PC-3 (cell line): ENCODE results near the gene RGPD3. TPM values are rescaled to one million over a fixed set of nuclear protein-coding genes. Genes with fewer than 3 reads are reported as not detected.

Experiments
- ATAC-seq: fragments of 200-7000 bp; cut with Tn5 transposase; 2 replicates; pipeline ENCODE4 v1.9.1; 2020; ENCODE audit warnings: mild to moderate bottlenecking, moderate library complexity
- BruUV-seq: library from RNA; stranded (reverse); fragments of 400-500 nt; replicated peaks from 2 replicates; lab custom pipeline; 2021; lab: Mats Ljungman, UMichigan
- CTCF ChIA-PET: fragments of 300-600 bp; sonication (Branson Sonifier 250); formaldehyde crosslinking; loops from one replicate; lab custom pipeline; 2022; ENCODE audit warnings: antibody characterized with exemption; lab: Charles Lee
- POLR2A ChIA-PET: fragments of 300-600 bp; sonication (Branson Sonifier 250); formaldehyde crosslinking; loops from one replicate; lab custom pipeline; 2022; ENCODE audit warnings: antibody characterized with exemption; ENCODE audit not compliant: unreplicated experiment; lab: Charles Lee
- DNase-seq: peaks from one replicate; pipeline ENCODE4 v3.0.0-alpha.2; 2015
- H2AFZ ChIP-seq: fragments of 300-600 bp; sonication (generic); 2 replicates; pipeline ENCODE4 v1.6.0; 2016; ENCODE audit warnings: antibody characterized with exemption, low read length
- H3F3A ChIP-seq: fragments of 300-600 bp; sonication (generic); one replicate; pipeline ENCODE4 v1.6.0; 2017; ENCODE audit warnings: antibody characterized with exemption, low read length, control low read depth, mild to moderate bottlenecking; ENCODE audit not compliant: unreplicated experiment
- H3K27ac ChIP-seq: fragments of 300-600 bp; sonication (generic); 2 replicates; pipeline ENCODE4 v1.5.1; 2016; ENCODE audit warnings: mild to moderate bottlenecking, low read length
- H3K27me3 ChIP-seq: fragments of 300-600 bp; sonication (generic); 2 replicates; pipeline ENCODE4 v1.6.1; 2016; ENCODE audit warnings: low read length, mixed read lengths
- H3K36me3 ChIP-seq: fragments of 300-600 bp; sonication (generic); 2 replicates; pipeline ENCODE4 v1.6.1; 2016; ENCODE audit warnings: low read depth, mixed run types, low read length, mixed read lengths
- H3K4me1 ChIP-seq: fragments of 300-600 bp; sonication (generic); 2 replicates; pipeline ENCODE4 v1.5.1; 2016; ENCODE audit warnings: low read length; ENCODE audit not compliant: insufficient read depth
- H3K4me2 ChIP-seq: fragments of 300-600 bp; sonication (generic); 2 replicates; pipeline ENCODE4 v1.6.0; 2016; ENCODE audit warnings: low read length
- H3K4me3 ChIP-seq: fragments of 300-600 bp; sonication (generic); 2 replicates; pipeline ENCODE4 v1.5.1; 2016; ENCODE audit warnings: mild to moderate bottlenecking, low read length, mixed read lengths
- H3K79me2 ChIP-seq: fragments of 300-600 bp; sonication (generic); 2 replicates; pipeline ENCODE4 v1.6.1; 2017; ENCODE audit warnings: low read length, mixed read lengths
- H3K9ac ChIP-seq: fragments of 300-600 bp; sonication (generic); 2 replicates; pipeline ENCODE4 v1.6.0; 2016; ENCODE audit warnings: mild to moderate bottlenecking, low read length
- H3K9me2 ChIP-seq: fragments of 300-600 bp; sonication (generic); replicated peaks from 2 replicates; pipeline ENCODE4 v1.6.1; 2016; ENCODE audit warnings: mixed run types, low read length, mixed read lengths
- H3K9me3 ChIP-seq: fragments of 300-600 bp; sonication (generic); 2 replicates; pipeline ENCODE4 v1.6.1; 2016; ENCODE audit warnings: low read length, mixed read lengths
- H4K20me1 ChIP-seq: fragments of 300-600 bp; sonication (generic); 2 replicates; pipeline ENCODE4 v1.6.1; 2016; ENCODE audit warnings: low read length, mixed read lengths
- EZH2 ChIP-seq: fragments of 300-600 bp; sonication (generic); IDR thresholded peaks from one replicate; pipeline ENCODE4 v1.6.1; 2017; ENCODE audit warnings: antibody characterized with exemption, mild to moderate bottlenecking, low read length; ENCODE audit not compliant: unreplicated experiment
- EZH2phosphoT487 ChIP-seq: fragments of 300-600 bp; sonication (generic); IDR thresholded peaks from 2 replicates; pipeline ENCODE4 v1.6.1; 2018; ENCODE audit warnings: mild to moderate bottlenecking, antibody characterized with exemption, low read length, borderline replicate concordance
- intact Hi-C: fragments of 100-400 bp; cut with micrococcal nuclease; formaldehyde crosslinking; loops from 2 replicates; pipeline ENCODE4 v1.9.0; 2023
- total RNA-seq: library from RNA; depleted of rRNA; stranded (reverse); fragments of >200 nt; gene quantifications from 2 replicates; pipeline ENCODE4 v1.2.3, GENCODE V29; 2014
- TF ChIP-seq, protein P1 (sequence below): fragments of 300-600 bp; sonication (generic); conservative IDR thresholded peaks from 2 replicates; pipeline ENCODE4 v1.5.1; 2017; ENCODE audit warnings: antibody characterized with exemption, low read depth, mild to moderate bottlenecking, low read length

Gene RGPD3
- total RNA-seq, 1 experiment from 2014 or later: 0.04 TPM

DNA sequence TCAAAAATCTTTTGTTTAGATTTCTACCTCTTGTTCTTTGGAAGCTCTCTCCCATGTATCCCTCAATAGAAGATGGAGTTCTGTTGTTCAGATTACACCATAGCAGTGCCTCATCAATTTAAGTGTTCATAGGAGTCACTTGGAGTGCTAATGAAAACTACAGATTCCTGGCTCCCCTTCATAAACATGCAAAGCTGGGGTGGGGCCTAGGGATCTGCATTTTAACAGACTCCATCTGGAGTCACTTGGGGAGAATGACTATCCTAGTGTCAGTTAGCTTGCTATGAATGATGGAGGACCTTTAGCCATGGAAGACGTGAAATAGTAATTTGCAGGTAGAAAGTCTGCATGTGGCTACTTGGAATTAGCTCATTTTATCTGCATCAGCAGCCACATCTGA lies 105.4 kb downstream of the RGPD3 start:
- Histone ChIP-seq H3K9me3 (no peaks in the 10 kb centered on the region), H3K4me1 (no peaks in the 10 kb centered on the region), H3K9ac (no peak overlapping the region), H3K36me3 (no peaks in the 10 kb centered on the region), H2AFZ (no peak overlapping the region), H3K9me2 (no peaks in the 10 kb centered on the region; the same call in 1 of the 2 replicates), H4K20me1 (no peaks in the 10 kb centered on the region), H3F3A (no peaks in the 10 kb centered on the region), H3K27ac (no peak overlapping the region), H3K79me2 (no peaks in the 10 kb centered on the region), H3K27me3 (peaks cover 44% of the 10 kb centered on the region), H3K4me2 (no peak overlapping the region), H3K4me3 (no peak overlapping the region)
- intact Hi-C loops: no loop called here
- no peak for DNase-seq
- ChIA-PET CTCF (interaction anchor here (0.5 kb wide), 1 partner anchor 451 kb away, joined by 6 read pairs; no protein-coding TSS in a partner anchor), POLR2A (interaction anchor here (0.6 kb wide), 1 partner anchor 936 kb away, joined by 10 read pairs; no protein-coding TSS in a partner anchor)
- TF ChIP-seq EZH2phosphoT487 (no peak), EZH2 (no peak)
- TF ChIP-seq, protein P1, sequence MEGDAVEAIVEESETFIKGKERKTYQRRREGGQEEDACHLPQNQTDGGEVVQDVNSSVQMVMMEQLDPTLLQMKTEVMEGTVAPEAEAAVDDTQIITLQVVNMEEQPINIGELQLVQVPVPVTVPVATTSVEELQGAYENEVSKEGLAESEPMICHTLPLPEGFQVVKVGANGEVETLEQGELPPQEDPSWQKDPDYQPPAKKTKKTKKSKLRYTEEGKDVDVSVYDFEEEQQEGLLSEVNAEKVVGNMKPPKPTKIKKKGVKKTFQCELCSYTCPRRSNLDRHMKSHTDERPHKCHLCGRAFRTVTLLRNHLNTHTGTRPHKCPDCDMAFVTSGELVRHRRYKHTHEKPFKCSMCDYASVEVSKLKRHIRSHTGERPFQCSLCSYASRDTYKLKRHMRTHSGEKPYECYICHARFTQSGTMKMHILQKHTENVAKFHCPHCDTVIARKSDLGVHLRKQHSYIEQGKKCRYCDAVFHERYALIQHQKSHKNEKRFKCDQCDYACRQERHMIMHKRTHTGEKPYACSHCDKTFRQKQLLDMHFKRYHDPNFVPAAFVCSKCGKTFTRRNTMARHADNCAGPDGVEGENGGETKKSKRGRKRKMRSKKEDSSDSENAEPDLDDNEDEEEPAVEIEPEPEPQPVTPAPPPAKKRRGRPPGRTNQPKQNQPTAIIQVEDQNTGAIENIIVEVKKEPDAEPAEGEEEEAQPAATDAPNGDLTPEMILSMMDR: no peak
- no TSS peak for BruUV-seq
- no peak for ATAC-seq

DNA sequence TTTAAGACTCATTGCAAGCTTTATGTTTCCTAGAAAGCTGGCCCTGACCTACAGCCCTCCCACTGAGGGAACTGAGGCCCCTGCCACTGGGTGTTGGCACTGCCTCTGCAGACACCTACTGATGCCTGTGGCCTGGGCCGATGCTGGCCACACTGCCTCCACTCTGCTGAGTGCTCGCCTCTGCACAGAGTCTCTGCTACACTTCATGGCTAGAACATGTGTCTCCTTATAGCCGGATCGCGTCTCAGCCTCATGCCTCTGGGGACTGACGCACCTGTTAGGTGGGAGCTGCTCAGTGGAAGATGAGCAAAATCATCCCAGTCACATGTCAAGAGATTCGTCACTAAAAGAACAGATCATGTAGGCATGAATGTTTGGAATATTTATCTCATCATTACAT lies 108.7 kb downstream of the RGPD3 start:
- no peaks in the 10 kb centered on the region for H3K36me3 ChIP-seq
- H3K9ac ChIP-seq: no peak overlapping the region
- intact Hi-C loops: no loop called here
- no peak overlapping the region for H2AFZ ChIP-seq
- ATAC-seq (no peak), DNase-seq (no peak)
- no peaks in the 10 kb centered on the region for H3K4me1 ChIP-seq
- H3K27me3 ChIP-seq: peaks cover 72% of the 10 kb centered on the region
- H3K27ac ChIP-seq: no peak overlapping the region
- no peaks in the 10 kb centered on the region for H3K79me2 ChIP-seq
- no peak overlapping the region for H3K4me3 ChIP-seq
- H3K9me3 ChIP-seq: no peaks in the 10 kb centered on the region
- H4K20me1 ChIP-seq: no peaks in the 10 kb centered on the region
- CTCF ChIA-PET: no interaction called here
- H3K9me2 ChIP-seq: no peaks in the 10 kb centered on the region; the same call in 1 of the 2 replicates
- H3K4me2 ChIP-seq: no peak overlapping the region
- TF ChIP-seq EZH2 (no peak), EZH2phosphoT487 (no peak)
- TF ChIP-seq, protein P1: no peak
- POLR2A ChIA-PET: no interaction called here
- no TSS peak for BruUV-seq
- H3F3A ChIP-seq: no peaks in the 10 kb centered on the region

DNA sequence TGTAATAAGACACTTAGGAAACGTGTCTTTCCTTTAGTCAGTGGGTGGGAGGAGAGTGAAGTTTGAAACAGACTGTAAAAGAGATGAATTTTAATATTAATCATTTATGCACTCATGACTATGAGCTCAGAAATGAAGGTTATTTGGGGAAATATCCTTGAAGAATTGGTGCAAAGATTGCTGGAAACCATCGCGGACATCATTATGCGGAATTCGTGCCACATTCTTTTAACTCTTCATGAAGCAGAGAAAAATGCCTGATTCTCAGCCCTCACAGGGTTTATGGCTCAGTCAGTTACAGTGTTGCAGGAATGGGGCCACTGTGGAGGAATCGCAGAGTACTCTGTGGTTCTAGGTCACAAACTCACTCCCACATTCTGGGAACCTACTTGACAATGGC lies 109.7 kb downstream of the RGPD3 start:
- Histone ChIP-seq H3K4me1 (no peaks in the 10 kb centered on the region), H3F3A (no peaks in the 10 kb centered on the region), H3K9me3 (no peaks in the 10 kb centered on the region), H3K9me2 (no peaks in the 10 kb centered on the region), H3K4me3 (no peak overlapping the region), H3K4me2 (no peak overlapping the region), H4K20me1 (no peaks in the 10 kb centered on the region), H3K36me3 (no peaks in the 10 kb centered on the region), H3K27ac (no peak overlapping the region), H2AFZ (no peak overlapping the region), H3K79me2 (no peaks in the 10 kb centered on the region), H3K27me3 (peaks cover 78% of the 10 kb centered on the region), H3K9ac (no peak overlapping the region)
- ATAC-seq: no peak
- intact Hi-C loops: no loop called here
- POLR2A ChIA-PET: no interaction called here
- CTCF ChIA-PET: no interaction called here
- BruUV-seq: no TSS peak
- TF ChIP-seq EZH2phosphoT487 (no peak), EZH2 (no peak)
- TF ChIP-seq, protein P1: no peak
- no peak for DNase-seq
